PC-9 (cell line): ENCODE results near the gene ARMC12. TPM values are rescaled to one million over a fixed set of nuclear protein-coding genes. Genes with fewer than 3 reads are reported as not detected.

Experiments
- BruUV-seq: library from RNA; stranded (reverse); fragments of 400-500 nt; replicated peaks from 2 replicates; lab custom pipeline; 2021; lab: Mats Ljungman, UMichigan
- CTCF ChIA-PET: fragments of 300-600 bp; sonication (Branson Sonifier 250); formaldehyde crosslinking; loops from one replicate; lab custom pipeline; 2022; ENCODE audit warnings: antibody characterized with exemption; lab: Charles Lee
- POLR2A ChIA-PET: fragments of 300-600 bp; sonication (Branson Sonifier 250); formaldehyde crosslinking; loops from one replicate; lab custom pipeline; 2022; ENCODE audit warnings: antibody characterized with exemption; ENCODE audit not compliant: unreplicated experiment; lab: Charles Lee
- DNase-seq, 2 experiments: peaks; one replicate each; pipeline versions ENCODE4 v3.0.0 to v3.0.0-alpha.2; 2015 to 2022; ENCODE audit warnings: mixed read lengths in 1 of 2
- H2AFZ ChIP-seq: fragments of 200-600 bp; sonication (generic); 2 replicates; pipeline ENCODE4 v1.8.1; 2017; ENCODE audit warnings: antibody characterized with exemption
- H3F3A ChIP-seq: fragments of 200-600 bp; sonication (generic); 2 replicates; pipeline ENCODE4 v1.8.1; 2017; ENCODE audit warnings: antibody characterized with exemption, mild to moderate bottlenecking, low read depth; ENCODE audit not compliant: insufficient read depth
- H3K27ac ChIP-seq: fragments of 200-600 bp; sonication (generic); 2 replicates; pipeline ENCODE4 v1.6.1; 2016; ENCODE audit warnings: mixed run types
- H3K27me3 ChIP-seq: fragments of 200-600 bp; sonication (generic); 2 replicates; pipeline ENCODE4 v1.6.1; 2016; ENCODE audit warnings: low read depth, mixed run types; ENCODE audit not compliant: insufficient read depth
- H3K36me3 ChIP-seq: fragments of 200-600 bp; sonication (generic); 2 replicates; pipeline ENCODE4 v1.6.1; 2016; ENCODE audit warnings: low read depth, mixed run types
- H3K4me1 ChIP-seq: fragments of 200-600 bp; sonication (generic); replicated peaks from 2 replicates; pipeline ENCODE4 v1.6.1; 2016; ENCODE audit warnings: mixed run types; ENCODE audit not compliant: insufficient read depth
- H3K4me2 ChIP-seq: fragments of 200-600 bp; sonication (generic); 2 replicates; pipeline ENCODE4 v1.6.1; 2017; ENCODE audit warnings: mixed run types
- H3K4me3 ChIP-seq: fragments of 200-600 bp; sonication (generic); 2 replicates; pipeline ENCODE4 v1.6.1; 2016; ENCODE audit warnings: mixed run types
- H3K79me2 ChIP-seq: fragments of 200-600 bp; sonication (generic); 2 replicates; pipeline ENCODE4 v1.6.1; 2017; ENCODE audit warnings: low read depth, mixed run types
- H3K9me2 ChIP-seq: fragments of 200-600 bp; sonication (generic); 2 replicates; pipeline ENCODE4 v1.8.1; 2017; ENCODE audit warnings: mild to moderate bottlenecking; ENCODE audit not compliant: insufficient read depth
- H3K9me3 ChIP-seq: fragments of 200-600 bp; sonication (generic); 2 replicates; pipeline ENCODE4 v1.8.1; 2016; ENCODE audit warnings: low read depth; ENCODE audit not compliant: insufficient read depth
- H4K20me1 ChIP-seq: fragments of 200-600 bp; sonication (generic); 2 replicates; pipeline ENCODE4 v1.8.1; 2017; ENCODE audit not compliant: insufficient read depth
- EZH2 ChIP-seq: fragments of 200-600 bp; sonication (generic); IDR thresholded peaks from 2 replicates; pipeline ENCODE4 v1.8.0; 2017; ENCODE audit warnings: antibody characterized with exemption, low read depth
- intact Hi-C: fragments of 100-400 bp; cut with micrococcal nuclease; formaldehyde crosslinking; loops from one replicate; pipeline ENCODE4 v1.10.0; 2022; ENCODE audit not compliant: unreplicated experiment
- total RNA-seq: library from RNA; stranded (reverse); gene quantifications from 2 replicates; pipeline ENCODE4 v1.2.3, GENCODE V29; 2021
- TF ChIP-seq, protein P1 (sequence below): fragments of 200-600 bp; sonication (generic); conservative IDR thresholded peaks from 2 replicates; pipeline ENCODE4 v1.6.1; 2017; ENCODE audit warnings: mixed run types, antibody characterized with exemption, mild to moderate bottlenecking, moderate library complexity

Gene ARMC12
- total RNA-seq, 1 experiment from 2014 or later = 0.57 TPM

DNA sequence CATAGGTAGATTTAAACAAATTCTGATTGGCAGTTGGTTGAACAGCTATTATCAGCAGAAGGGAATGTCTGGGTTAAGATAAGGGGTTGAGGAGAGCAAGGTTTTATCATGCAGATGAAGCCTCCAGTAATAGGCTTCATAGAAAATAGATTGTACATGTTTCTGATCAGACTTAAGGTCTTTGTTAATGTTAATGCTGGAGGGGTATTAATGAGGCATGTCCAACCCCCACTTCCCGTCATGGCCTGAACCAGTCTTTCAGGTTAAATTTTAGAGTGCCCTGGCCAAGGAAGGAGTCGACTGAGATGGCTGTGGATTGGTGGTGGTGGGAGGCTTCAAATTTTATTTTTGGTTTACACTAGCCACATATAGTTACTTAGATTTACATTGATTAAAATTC lies 47.4 kb downstream of the ARMC12 start:
- no peak for TF ChIP-seq EZH2
- TF ChIP-seq, protein P1, sequence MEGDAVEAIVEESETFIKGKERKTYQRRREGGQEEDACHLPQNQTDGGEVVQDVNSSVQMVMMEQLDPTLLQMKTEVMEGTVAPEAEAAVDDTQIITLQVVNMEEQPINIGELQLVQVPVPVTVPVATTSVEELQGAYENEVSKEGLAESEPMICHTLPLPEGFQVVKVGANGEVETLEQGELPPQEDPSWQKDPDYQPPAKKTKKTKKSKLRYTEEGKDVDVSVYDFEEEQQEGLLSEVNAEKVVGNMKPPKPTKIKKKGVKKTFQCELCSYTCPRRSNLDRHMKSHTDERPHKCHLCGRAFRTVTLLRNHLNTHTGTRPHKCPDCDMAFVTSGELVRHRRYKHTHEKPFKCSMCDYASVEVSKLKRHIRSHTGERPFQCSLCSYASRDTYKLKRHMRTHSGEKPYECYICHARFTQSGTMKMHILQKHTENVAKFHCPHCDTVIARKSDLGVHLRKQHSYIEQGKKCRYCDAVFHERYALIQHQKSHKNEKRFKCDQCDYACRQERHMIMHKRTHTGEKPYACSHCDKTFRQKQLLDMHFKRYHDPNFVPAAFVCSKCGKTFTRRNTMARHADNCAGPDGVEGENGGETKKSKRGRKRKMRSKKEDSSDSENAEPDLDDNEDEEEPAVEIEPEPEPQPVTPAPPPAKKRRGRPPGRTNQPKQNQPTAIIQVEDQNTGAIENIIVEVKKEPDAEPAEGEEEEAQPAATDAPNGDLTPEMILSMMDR = no peak
- Histone ChIP-seq H3K27me3 (peaks cover 4% of the 10 kb centered on the region; the same call in 1 of the 2 replicates), H3K4me1 (peaks cover 27% of the 10 kb centered on the region), H4K20me1 (no peaks in the 10 kb centered on the region), H2AFZ (no peak overlapping the region), H3K4me3 (no peak overlapping the region), H3K79me2 (no peaks in the 10 kb centered on the region), H3K9me2 (no peaks in the 10 kb centered on the region), H3K4me2 (no peak overlapping the region), H3K27ac (no peak overlapping the region), H3F3A (peaks cover 11% of the 10 kb centered on the region; the same call in 1 of the 2 replicates), H3K36me3 (no peaks in the 10 kb centered on the region), H3K9me3 (no peaks in the 10 kb centered on the region)
- POLR2A ChIA-PET = no interaction called here
- CTCF ChIA-PET = no interaction called here
- BruUV-seq = no TSS peak
- no peak for DNase-seq
- intact Hi-C loops = no loop called here

DNA sequence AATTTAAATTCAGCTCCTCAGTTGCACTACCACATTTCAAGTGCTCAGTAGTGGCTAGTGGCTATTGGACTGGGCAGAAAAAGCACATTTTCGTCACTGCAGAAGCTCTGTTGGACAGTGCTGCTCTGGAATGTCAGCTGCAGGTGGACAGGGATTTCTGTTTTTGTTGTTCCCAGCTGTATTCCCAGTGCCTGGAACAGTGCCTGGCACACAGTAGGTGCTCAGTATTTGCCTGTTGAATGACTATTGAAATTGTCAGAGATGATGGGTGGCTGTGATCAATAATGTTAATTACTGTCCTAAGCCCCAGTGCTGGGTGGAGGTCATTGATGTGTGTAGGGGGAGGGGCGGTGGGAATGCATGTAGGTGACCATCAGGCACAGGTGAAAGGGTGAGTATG lies 49.4 kb downstream of the ARMC12 start:
- no TSS peak for BruUV-seq
- DNase-seq = no peak

DNA sequence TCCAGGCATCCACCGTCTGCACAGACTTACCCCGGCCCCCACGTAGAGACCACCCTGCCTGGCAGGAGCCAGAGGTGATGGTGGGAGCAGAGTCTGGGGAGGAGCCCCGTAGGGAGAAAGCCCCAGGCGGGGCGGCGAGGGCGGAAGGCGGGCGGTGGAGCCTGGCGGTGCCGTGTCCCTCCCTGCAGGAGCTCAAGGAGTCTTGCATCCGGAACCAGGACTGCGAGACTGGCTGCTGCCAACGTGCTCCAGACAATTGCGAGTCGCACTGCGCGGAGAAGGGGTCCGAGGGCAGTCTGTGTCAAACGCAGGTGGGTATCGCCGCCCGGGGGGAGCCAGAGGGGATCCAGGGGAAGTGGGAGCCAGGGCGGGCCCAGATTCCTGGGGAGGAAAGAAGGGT lies 50.0 kb downstream of the ARMC12 start:
- Histone ChIP-seq H4K20me1 (no peaks in the 10 kb centered on the region), H3K27ac (no peak overlapping the region), H3K4me2 (no peak overlapping the region), H3K9me2 (no peaks in the 10 kb centered on the region), H3F3A (peaks cover 10% of the 10 kb centered on the region; the same call in 1 of the 2 replicates), H3K4me1 (peaks cover 22% of the 10 kb centered on the region), H3K4me3 (no peak overlapping the region), H3K9me3 (no peaks in the 10 kb centered on the region), H3K27me3 (peaks cover 4% of the 10 kb centered on the region; the same call in 1 of the 2 replicates), H3K79me2 (no peaks in the 10 kb centered on the region), H3K36me3 (no peaks in the 10 kb centered on the region), H2AFZ (no peak overlapping the region)
- POLR2A ChIA-PET = no interaction called here
- CTCF ChIA-PET = no interaction called here
- intact Hi-C loops = no loop called here
- DNase-seq = no peak
- TF ChIP-seq, protein P1 = no peak
- TF ChIP-seq EZH2 = no peak
- BruUV-seq = no TSS peak

More for the DNA sequence above, 49.4 kb downstream of the ARMC12 start:
- H2AFZ ChIP-seq = no peak overlapping the region
- peaks cover 4% of the 10 kb centered on the region; the same call in 1 of the 2 replicates for H3K27me3 ChIP-seq
- H3K4me3 ChIP-seq = no peak overlapping the region
- H3K9me3 ChIP-seq = no peaks in the 10 kb centered on the region
- CTCF ChIA-PET = no interaction called here
- H3F3A ChIP-seq = peaks cover 11% of the 10 kb centered on the region; the same call in 1 of the 2 replicates
- H3K27ac ChIP-seq = no peak overlapping the region
- intact Hi-C loops = no loop called here
- H3K4me1 ChIP-seq = peaks cover 27% of the 10 kb centered on the region
- TF ChIP-seq, protein P1 = no peak
- no peak for TF ChIP-seq EZH2
- no peaks in the 10 kb centered on the region for H3K79me2 ChIP-seq
- H3K4me2 ChIP-seq = no peak overlapping the region
- POLR2A ChIA-PET = no interaction called here
- no peaks in the 10 kb centered on the region for H4K20me1 ChIP-seq
- H3K9me2 ChIP-seq = no peaks in the 10 kb centered on the region
- H3K36me3 ChIP-seq = no peaks in the 10 kb centered on the region
